Stimulated activated CD4-positive, alpha-beta T cell treated with anti-CD3 and anti-CD28 coated beads, Interleukin-4, amount 100 ng/mL, for 4 hours (primary cell): ENCODE measurements around the gene TASOR2.

Source experiments
- DNase-seq, 2 experiments: peaks; one replicate each; pipeline ENCODE4 v3.0.0-alpha.2; 2020

Gene TASOR2, protein sequence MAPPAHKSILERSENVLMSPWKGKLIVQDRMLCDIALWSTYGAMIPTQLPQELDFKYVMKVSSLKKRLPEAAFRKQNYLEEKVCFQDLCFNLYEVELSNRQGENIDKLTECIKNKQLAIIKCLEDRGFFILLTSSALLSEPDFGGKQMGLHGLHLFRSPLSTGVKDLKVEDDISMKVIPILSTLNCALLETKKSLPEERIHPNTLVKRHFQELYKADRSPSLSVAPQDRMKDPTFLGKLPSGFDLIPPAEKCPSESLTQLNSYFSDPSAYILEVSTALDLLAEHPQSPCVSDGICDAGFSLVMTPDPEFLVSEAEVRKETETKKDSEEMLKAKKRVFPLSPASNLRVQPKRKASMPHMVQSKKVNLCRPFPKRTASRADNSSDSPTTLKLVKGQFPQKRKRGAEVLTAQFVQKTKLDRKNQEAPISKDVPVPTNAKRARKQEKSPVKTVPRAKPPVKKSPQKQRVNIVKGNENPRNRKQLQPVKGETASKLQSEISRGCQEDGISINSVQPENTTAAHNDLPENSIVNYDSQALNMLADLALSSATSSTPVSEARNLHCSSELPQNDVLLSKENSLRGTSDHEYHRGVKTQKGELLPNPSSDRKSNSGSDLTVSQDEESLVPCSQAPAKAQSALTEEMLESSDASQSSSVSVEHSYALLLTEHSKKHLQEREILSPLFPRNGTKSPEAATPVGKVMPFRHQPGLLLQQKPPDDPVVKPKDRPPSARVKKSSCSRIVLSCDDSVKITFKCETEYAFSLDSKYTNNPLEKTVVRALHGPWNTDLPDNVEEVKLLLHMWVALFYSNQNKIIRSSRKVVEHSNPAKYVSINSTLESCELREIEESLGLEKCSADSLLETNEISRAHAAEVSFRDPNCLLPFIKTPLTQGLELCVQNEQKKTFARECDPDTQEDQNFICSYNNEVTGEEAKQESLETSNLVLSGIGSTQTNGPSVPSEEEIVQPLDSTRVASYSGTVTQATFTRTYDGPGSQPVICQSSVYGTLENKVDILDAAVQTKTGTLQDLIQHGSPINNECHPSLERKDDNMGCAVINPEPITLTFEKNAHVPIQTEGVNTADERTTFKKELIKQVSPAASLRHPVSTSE (N-terminal part only)

GRCh38 chr10:5684318-5684970 is at the start of gene TASOR2:
Gene TASOR2, plus strand, starts transcription at chr10:5684838. Its CDS starts 35,805 bp downstream, at chr10:5720643.
- peak; percentile 96 to 97 for DNase-seq

GRCh38 chr10:5634918-5635317 is 49.7 kb upstream of the TASOR2 start:
- DNase-seq: no peak

GRCh38 chr10:5638494-5638893 is 46.1 kb upstream of the TASOR2 start:
- DNase-seq: no peak

DNA sequence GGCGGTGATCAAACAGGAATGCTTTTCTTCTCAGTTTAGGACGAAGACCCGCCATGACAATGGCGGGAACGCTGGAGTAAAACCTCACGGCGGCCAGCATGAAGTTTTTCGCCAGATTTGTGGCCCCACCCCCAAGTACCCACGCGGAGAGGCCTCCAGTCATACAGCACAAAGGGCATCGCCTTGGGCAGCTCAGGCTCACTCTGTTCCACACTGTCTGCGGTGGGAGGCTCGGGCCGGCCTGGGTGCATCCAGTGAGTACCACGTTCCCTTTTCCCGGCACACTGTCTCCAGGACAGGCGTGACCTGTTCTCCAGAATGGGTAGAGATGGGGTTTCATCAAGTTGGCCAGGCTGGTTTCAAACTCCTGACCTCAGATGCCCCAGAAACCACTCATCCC is 45.6 kb upstream of the TASOR2 start:
- DNase-seq: no peak

GRCh38 chr10:5640036-5640435 is 44.6 kb upstream of the TASOR2 start:
- no peak for DNase-seq

DNA sequence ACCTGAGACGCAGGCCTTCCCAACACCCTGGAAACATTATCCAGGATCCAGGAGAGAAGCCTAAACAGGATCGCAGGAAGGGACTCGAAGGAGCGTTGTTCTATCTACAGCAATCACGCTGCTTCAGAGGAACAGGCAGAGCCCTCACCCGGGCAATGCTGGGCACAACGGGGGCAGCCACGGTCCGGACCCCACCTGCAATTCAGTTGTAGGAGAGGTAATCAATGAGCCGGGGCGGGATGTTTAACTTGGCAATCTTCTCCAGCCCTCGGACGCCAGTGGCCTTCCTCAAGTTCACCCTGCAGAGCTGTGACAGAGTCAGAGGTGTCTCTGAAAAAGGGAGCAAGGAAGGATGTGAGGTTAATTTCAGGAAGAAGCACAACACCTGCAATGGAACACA is 44.1 kb upstream of the TASOR2 start:
- DNase-seq: no peak

DNA sequence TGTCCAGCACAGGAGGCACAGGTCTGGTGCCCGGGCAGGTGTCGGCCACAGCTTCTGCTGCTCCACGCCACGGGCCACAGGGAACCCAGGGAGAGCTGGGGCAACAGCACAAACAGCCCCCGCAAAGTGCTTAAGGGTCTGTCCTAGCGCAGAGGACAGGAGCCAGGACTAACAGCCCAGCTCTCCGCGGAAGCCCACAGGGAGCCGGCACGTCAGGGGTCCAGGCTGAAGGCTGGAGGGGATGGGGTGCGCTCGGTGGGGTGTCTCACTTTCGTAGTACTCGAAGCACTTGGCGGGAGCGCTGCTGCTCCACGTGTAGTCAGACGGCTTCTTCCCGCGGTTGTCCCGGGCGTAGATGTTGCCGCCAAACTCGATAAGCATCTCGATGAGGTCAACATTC is 43.1 kb upstream of the TASOR2 start:
- no peak for DNase-seq

GRCh38 chr10:5643346-5644067 is 41.1 kb upstream of the TASOR2 start:
- DNase-seq: no peak

- no peak for DNase-seq
Measured at GRCh38 chr10:5644930-5645329, 39.7 kb upstream of the TASOR2 start.

DNA sequence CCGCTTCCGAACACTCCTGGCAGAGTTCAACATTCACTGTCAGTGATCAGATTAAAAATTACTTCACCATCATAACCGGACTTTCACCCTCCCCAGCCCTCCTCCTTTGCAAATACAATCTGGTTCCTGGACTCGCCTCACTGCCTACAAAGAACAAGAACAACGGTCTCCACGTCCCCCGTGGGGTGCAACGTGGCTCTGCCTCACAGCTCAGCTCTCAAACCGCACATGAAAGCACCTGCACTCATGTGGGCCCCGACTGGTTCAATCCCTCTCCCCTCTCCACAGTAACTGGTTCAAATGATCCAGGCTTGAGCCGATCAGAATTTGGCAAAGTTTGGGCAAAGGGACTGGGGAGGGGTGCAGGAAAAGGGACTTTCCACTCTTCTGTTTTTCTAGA is 39.3 kb upstream of the TASOR2 start:
- no peak for DNase-seq

- DNase-seq: no peak
Measured at GRCh38 chr10:5645944-5646617, 38.6 kb upstream of the TASOR2 start.

DNA sequence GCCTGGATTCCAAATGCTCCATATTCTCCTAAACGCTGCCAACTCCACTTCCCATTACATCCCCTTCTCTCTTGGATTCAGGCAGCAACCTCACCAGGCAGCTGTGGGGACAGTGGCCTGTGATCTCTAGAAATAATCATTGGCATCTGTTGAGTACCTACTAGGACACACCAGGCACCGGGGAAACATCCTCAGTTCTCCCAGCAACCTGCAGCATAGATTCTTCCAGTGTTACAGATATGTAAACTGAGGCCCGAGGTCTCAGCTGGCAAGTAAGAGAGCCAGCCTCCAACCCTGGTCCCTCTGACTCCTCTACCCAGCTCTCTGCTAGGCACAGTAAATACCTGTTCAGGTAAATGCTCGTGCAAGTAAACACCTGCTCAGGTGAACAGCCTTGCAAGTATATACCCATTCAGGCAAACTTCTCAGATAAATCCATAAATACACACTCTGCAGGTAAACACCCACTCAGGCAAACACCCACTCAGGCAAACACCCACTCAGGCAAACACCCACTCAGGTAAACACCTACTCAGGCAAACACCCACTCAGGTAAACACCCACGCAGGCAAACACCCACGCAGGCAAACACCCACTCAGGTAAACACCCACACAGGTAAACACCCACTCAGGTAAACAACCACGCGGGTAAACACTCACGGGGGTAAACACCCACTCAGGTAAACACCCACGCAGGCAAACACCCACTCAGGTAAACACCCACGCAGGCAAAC is 37.0 kb upstream of the TASOR2 start:
- no peak for DNase-seq

DNA sequence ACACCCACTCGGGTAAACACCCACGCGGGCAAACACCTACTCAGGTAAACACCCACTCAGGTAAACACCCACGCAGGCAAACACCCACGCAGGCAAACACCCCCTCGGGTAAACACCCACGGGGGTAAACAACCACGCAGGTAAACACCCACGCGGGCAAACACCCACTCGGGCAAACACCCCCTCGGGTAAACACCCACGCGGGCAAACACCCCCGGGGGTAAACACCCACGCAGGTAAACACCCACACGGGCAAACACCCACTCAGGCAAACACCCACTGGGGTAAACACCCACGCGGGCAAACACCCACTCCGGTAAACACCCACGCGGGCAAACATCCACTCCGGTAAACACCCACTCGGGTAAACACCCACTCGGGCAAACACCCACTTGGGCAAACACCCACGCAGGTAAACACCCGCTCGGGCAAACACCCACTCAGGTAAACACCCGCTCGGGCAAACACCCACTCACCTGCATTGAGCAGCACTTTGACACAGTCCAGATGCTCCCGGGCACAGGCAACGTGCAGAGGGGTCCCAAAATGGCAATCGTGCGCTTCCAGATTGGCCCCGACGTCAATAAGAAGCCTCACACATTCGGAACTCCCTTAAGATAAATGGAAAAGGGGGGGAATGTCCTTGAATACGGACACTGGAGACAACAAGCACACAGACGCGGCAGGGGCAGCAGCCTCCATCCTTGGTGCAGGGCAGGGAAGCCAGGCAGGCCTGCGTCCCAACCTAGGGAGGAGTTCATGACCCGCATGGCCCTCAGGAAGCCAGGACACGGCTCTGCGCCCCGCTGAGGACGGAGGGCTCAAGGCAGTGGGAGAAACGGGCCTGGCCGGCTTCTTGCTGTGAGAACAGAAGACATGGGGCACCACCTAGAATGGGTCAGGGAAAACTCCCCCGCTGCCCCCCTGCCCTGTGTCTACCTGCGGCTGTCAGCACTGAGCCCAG is 35.9 kb upstream of the TASOR2 start:
- DNase-seq: peak in 1 of 2 experiments; percentile 4

DNA sequence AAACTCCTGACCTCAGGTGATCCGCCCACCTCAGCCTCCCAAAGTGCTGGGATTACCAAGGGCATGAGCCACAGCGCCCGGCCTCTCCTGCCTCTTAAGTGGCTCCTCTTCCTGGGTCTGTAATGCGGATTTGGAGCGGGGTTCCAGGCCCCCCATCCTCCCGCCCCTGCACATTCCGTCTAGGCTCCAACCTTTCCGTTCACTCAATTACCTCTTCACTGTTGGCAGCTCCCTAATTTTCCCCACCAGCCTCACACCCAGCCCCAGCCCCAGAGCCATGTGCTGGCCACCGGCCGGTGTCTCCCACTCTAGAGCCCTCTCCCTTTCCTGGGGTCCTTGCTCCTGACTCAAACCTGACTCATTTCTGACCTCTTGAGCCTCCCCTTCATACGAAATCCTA is 34.9 kb upstream of the TASOR2 start:
- no peak for DNase-seq

GRCh38 chr10:5650664-5651387 is 33.8 kb upstream of the TASOR2 start:
- DNase-seq: no peak

GRCh38 chr10:5651388-5651764 is 33.3 kb upstream of the TASOR2 start:
- no peak for DNase-seq

DNA sequence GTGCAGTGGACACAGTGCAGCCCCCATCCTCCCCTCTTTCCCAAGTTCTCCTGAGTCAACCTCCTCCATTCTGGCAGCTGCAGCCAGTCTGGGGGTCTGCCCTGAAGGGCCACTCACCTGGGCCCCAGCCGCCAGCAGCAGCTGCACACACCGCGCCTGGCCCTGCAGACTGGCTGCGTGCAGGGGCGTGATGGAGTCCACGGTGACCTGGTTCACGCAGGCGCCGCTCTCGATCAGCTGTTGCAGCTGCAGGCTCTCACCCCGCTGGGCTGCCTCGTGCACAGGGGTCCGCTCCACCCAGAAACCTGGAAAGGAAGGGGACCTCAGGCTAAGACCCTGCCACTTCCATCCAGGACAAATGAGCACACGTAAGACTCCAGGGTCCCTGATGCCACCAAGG is 31.9 kb upstream of the TASOR2 start:
- no peak for DNase-seq

DNA sequence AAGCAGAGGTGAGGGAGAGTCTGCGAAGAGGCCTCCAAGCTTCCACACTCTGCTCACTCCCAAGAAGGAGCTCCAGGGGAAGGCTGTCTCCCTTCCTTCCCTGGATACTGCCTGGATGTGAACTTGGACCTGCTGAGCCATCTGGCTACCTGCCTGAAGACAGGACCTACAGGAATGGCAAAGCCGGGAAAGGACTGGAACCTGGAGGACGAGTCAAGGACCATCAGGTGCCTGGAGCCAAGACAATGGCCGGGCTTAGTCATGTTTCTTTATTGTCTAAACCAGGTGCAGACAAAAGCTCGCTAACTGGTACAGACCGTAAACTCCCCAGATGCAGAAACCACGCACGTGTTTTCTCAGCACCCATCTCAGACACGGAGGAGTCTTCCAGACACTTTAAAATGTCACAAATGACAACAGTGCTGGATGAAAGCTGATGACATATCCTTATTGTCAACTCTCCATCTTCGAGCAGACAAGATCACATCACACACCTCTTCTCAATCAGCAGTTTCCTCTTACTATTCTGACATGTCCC is 30.4 kb upstream of the TASOR2 start:
- no peak for DNase-seq

DNA sequence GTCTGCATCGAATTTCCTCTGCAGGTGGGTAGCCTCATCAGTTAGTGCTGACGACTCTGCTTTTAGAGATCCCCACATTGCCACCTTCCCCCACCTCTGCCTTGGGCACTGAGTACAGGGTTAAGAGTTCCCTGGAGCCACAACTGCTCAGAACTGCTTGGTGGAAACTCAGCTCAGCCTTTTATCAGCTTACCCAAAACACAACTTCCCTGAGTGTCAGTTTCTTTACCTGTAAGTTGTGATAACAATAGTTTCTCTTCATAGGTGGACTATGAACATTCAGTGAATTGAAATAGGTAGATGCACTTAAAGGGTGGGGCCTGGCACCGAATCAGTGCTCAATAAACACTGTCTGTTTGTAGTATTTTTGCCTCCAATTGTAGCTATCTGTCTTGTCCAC is 29.5 kb upstream of the TASOR2 start:
- DNase-seq: no peak
